ENCODE results near the gene RARB.

RARB gene

DNA sequence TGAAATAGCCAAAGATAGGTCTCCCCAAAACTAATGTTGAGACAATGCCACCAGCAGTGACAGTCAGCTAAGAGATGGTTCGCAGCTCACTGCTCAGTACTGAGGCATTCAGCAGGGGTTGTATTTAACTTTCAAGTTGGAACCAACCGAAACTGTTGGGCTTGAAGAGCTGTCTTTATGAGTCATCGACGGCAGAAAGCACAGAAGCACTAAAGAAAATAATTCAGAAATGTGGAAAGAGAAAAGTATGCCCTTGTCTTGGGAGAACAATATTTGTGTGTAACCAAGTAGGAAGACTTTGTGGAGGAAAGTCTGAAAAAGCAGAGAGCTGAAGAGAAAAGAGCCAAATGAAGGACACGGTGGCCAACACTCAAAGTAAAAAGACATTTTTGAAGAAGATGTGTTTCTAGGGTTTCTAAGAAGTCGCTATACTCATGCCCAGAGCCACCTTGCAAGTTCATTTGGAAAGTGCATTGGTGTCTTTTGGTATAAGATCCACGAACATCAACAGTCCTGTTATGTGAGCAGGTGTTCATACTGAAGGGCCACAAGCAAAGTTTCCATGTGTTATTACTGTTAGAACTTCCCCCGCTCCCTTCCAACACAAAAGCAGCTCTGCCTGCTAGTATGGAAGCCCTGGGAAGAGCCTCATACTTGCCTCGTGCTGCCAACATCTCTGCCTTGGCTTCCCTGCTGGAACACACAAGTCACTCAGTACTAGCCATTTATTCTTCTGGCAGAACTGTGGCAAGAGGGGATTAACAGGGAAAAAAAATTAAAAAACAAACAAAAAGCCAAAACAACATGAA lies 4.1 kb upstream of the RARB start:
- DNase-seq: no peak

DNA sequence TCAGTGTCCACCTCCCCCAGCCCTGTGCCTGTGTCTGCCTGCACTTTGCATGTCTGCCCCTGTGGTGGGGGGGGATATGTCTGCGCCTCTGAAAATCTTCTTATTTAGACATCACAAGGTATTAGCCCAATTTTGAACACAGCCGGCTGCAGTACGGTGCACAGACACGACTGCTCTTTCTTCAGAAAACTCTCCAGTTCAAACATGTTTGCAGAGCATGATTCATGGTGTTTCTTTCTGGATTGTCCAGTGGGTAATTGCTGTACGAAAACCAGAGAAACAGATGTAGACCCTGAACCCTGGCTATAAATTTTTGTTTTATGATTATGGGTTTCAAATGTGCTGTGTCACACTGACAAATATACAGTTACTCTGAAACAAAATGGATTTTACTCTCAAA lies 3.4 kb upstream of the RARB start:
- DNase-seq: no peak

DNA sequence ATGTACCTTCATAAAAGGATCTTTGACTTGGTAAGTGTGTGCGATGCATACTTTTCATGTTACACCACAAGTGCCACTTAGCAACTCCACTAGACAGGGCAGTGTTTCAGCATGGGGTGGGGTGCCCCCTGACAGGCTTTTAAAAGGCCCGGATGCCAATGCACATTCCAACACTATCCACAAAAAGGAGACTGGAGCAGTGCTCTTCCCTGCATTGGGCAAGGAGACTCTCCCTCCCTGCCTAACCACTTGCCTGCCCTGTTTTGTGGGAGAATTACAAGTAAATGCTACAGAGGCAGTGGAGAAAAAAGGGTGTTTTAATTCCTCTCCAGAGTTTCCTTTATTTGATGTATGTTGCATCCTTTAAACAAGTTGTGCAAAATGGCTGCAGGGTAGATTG lies 1.7 kb upstream of the RARB start:
- no peak for DNase-seq

DNA sequence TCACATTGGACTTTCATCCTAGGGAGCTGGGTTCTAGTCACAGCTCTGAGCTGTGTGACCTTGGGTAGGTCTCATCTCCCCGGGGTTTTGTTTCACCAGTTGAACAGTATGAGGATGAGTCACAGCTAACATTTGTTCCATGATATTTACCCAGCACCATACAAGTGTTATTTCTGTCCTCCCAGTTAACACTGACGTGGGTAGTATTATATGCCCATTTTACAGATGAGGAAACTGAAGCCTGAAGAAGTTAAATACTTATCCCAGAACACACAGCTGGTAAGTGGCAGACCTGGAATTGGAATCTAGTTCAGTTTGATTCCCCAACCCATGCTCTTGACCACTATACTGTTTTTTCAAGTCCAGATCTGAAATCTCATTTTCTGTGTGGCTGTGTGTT lies 908 bp upstream of the RARB start:
- no peak for DNase-seq

DNA sequence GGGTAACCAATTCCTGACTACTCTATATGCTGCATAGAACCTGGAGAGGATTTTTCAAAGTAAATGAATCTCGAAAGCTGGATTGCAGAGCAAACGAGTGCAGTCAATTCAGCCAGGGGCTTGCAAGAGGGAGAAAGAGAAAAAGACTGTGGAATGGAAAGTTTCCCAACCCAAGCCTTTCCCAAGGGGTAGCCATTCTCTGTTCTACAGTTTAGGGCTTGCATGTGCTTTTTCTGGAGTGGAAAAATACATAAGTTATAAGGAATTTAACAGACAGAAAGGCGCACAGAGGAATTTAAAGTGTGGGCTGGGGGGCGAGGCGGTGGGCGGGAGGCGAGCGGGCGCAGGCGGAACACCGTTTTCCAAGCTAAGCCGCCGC lies 511 bp upstream of the RARB start:
- DNase-seq: no peak

DNA sequence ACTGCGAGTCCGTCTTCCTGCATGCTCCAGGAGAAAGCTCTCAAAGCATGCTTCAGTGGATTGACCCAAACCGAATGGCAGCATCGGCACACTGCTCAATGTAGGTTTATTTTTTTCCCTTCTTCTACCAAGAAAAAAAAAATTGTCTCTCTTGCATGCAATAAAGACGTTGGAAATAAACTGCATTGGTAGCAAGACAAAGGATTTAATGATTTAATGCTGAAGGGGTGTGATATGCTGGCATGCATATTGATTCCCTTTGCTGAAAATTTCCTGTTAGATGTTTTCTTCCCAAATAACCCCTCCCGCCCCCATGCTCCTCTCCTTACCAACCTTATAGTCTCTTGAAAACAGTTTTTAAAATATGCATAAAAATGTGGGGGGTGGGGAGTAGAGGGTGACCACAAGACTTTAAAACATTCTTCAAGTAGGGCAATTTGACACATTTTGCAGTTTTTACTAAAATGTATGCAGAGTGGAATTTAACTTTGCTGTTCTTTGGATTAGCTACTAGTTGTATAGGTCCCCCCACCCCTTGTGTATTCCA lies 799 bp downstream of the RARB start:
- no peak for DNase-seq

DNA sequence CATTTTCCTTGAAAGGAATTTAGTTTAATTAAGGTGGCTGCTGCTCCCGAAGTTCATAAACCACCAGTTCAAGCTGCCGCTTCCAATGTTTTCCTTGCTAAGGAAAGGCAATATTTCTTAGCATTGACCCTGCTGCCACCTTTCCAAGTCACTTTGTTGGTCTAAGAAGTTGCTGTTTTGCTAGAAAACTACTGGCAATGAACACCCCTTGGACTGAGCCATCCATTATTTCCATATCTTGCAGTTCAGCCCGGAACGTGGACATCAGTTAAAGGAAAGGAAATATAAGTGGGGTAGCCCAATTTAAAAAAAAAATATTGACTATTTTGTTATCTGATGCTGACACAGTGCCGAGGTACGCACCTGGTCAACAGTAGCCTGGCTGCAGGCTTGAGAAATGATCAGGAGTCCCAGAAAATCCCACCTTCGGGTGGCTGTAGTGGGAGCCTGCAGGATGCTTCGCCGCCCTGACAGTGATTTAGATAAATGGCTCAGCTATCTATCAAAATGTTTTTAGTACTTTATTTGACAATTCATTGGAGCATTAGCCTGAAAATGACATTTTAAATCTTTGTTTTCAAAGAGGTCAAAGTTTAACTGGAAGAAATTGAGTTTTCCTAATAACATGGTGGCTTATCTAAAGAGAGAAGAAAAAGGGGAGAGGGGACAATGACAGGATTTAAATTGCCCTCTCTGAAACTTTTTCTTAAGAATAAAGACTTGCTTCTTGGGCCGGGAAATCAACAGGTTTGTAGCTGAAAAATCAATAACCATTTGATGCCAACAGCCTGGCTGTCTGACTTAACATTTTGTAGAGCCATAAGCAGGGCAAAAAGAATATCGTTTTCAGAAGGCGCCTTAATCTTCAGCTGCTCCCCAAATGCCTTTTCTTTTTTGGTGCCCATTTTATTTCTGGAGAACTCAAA lies 1.6 kb downstream of the RARB start:
- DNase-seq: no peak

DNA sequence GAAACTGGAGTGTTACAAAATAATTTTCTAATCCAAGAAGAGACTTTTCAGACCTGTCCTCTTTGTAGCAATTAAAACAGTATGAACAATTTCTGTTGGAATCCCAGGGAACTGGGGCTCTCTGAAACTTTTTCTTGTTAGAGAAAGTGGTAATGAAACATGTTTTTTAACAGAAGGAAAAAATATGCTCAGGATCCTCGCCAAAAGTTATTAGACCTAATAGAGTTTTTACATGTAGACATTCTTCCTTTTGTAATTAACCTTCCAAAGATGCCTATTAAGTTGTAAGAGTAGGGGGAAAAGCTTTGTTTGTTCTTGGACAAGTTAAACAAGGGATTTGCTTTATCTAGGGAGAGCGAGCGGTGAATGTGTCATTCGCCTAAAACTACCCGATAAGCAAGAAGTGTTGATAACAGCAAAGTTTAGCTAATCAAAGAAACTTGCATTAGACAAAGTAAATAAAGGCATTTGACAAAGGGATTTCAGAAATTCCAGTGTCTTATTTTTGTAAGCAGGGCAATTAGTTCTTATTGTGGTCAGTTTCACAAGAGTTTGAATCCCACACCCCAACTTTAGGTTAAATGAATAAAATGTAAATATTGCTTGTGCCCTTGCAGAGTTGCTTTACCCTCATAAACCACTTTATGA lies 2.3 kb downstream of the RARB start:
- no peak for DNase-seq

DNA sequence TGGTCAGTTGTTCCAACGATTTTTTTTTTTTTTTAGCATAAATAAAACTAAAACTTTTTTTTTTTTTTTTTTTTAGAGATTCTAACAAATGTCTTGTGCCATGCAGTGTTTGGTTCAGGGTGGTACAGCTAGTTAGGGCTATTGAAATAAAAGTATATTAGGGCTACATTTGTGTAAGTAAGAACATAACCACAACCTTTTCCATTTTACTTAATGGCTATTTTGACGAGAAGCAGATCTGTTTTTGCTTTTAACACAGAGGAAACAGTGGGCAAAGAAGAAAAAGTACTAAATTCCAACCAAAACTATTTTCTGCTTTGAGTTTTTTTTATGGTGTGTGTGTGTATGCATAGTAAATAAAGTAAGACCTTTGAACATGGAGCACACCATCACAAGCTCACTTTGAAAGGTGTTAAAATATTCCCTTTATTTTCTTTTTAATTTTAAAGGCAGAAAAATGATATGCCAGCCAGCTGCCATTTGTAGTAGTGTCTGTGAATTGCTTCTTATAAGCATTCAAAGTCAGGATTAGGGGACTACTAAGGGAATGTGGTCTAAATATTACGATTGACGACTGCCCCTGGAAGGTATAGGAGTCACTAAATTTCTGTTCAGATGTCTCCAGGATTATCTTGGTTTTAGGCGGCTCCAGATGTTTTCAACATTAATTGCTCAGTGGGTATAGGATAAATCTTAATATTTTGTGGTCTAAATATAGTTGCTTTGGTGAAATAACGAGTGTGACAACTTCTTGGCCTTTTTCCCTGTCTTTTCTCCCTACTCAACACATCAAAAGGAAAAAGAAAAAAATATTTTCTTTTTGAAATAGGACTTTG lies 3.1 kb downstream of the RARB start:
- DNase-seq: no peak

DNA sequence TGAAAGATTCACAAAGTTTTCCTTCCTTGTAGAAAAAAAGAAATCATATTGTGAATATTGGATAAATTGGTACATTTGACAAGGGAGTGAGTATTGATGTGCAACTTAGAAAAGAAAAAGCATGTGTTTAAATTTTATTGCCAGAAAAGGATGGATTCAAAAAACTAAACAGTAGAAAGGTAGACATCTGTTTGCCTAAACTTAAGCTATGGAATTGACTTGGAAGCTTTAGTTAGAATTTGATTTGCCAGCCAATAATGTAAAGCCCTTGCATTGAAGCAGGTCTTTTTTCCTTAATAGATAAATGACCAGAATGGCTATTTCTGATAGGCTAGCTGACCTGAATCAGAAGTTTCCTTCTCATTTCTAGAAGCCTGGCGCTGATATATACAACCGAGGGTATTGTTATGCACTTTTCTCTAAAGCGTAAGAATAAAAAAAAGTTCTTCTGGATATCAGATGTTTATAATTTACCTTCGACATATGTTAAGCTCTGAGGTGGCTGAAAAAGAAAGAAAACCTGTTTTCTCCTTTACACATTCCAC lies 4.2 kb downstream of the RARB start:
- no peak for DNase-seq

DNA sequence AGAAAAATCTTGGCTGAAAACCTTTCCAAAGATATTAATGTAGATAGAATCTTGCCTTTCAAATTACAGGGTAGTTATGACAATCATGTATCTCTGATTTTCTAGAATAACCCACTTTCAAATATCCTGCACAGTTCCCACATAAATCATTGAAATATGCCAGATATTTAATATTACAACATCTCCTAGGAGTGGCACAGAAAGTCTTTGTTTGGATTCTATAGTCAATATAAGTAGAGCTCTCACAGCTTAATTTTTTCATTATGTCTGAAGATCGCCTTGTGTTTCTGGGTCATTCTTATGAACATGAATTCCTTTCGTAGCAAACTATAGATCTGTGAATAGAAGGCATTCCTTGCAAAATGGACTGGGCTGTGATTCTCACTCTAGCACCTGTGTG lies 5.0 kb downstream of the RARB start:
- DNase-seq: no peak

DNA sequence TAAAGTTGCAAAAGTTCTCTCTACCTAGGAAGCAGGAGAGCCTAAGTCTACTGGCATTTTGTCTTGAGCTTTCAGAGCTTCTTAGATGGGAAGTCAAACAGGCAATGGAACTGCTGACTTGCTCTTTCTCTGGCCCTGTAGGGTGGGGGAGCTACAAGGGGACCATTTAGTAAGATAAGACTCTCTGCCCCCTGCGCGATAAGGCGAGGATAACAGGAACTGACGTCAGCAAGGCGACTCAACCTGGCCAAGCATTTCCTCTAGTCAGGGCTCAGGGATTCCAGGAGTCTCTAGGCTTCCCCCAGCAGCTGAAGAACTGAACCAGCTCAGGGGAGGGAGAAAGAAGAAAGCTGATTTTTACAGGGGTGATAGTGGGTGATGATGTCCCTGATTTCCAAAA lies 5.8 kb downstream of the RARB start:
- DNase-seq: no peak

DNA sequence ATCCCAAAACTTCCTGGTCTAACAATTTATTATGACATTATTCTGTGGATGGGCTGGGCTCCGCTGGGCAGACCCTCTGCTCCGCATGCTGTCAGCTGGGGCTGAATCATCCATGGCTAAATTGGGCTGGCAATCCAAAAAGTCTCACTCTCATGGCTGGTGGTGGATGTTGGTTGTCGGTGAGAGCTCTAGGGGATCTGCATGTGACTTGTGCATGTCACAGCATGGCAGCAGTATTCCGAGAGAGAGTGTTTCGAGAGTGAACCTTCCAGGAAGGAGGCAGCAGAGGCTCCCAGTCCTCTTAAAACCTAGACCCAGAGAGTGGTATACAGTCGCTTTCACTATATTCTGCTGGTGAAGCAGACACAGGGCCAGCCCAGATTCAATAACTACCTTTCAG lies 9.9 kb downstream of the RARB start:
- DNase-seq: no peak

DNA sequence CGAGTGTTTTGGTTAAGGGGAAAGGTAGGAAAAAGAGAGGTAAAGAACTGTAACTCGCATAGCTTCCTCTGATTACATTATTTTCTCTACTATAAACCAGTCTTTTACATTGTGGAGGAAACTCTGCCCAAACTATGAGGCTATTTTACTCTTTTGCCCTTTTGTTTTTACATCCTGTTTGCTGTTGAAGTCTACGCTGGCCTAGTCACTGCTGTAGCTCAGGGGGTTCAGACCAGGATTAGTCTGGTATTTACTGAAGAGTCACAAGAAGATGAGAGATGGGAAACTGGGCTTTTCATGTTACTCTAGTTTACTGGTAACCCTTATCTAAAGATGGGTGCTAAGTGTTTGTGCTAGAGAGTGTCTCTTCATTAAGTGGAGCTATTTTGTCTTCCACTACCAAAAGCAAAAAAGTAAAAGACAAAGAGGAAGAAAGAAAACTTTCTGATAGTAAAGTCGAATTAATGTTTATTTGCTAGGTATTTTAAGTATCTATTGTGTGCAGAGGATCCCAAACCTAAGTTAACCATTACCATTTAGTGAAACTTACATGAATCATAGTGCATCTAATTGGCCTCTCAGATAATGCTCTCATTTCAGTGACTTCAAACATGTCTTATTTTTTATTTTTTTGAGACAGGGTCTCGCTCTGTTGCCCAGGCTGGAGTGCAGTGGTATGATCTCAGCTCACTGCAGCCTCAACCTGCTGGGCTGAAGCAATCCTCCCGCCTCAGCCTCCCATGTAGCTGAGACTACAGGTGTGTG lies 10.9 kb downstream of the RARB start:
- no peak for DNase-seq

DNA sequence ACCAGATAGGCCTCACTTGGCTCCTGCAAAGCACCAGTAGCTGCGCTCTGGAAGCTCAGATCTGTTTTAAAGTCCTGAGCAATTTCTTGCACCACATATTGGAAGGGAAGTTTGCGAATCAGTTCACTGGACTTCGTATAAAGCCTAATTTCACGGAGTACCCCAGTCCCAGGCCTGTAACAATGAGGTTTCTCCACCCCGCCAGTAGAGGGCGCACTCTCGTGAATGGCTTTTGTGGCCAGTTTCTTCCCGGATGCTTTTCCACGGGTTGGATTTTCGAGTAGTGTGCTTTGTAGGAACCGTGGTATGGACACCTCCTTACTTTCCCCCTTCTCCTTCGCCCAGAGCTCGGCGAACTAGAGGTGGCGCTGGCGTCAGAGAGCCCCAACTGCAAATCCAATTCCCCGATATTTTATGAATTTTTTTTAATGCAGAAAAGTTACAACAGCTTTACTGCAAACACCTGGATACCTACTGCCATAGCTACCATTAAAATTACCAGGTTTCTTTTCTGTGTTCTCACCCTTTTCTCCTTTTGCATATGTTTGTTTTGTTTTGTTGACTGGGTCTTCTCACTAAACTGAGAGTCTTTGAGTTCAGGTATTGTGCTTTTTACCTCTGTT lies 13.3 kb downstream of the RARB start:
- peak; percentile 17 for DNase-seq

DNA sequence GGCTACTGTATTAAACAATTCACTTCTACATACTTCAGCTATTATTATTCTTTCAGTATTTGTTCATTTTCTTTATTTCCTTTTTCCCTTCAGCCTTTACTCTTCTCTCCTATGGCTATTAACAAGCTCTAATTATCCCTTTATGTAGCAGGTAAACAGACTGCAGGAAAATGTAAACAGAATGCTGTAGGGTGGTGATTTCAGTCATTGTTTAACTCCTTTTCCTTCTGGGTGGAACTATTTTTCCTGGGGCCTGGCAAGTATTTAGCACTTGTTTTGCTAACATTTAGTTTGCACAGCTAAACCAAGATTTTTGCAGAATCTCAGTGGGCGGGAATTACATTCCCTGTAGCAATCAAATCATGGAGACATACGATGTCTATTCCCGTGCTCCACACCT lies 14.4 kb downstream of the RARB start:
- DNase-seq: no peak

DNA sequence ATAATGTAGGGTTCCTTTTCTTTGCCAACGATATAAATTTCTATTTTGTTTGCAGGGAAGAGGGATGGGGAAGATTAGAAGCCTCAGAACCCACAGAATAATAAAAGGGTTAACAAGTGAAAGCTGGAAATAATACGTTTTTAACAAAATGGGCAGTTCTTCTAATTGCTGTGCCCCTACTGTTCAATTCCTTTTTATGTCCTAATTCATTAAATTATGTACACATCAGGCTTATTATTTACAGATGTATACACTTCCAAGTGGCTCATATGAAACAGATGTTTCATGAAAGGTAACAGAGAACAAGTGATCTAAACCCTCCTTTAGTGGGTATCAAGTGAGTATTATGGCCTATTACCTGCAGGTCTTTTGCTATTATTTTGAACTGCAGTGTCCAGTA lies 16.2 kb downstream of the RARB start:
- no peak for DNase-seq

DNA sequence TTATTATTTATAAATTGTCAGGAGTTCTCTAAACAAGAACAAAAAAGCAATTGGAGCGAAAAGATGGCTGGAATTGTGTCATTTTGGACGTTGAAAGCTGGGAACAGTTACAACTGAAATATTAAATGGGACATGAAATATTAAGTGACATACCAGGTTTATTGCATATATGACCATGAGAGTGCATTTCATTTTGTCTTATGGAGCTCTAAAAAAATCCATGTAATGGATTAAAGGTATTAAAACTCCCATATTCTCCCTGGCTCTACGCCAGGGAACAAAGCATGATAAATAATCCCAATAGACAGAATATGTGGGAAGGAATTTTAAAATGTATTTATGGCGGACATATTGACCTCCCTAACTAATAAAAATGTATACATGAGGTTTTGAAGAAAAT lies 17.7 kb downstream of the RARB start:
- no peak for DNase-seq

DNA sequence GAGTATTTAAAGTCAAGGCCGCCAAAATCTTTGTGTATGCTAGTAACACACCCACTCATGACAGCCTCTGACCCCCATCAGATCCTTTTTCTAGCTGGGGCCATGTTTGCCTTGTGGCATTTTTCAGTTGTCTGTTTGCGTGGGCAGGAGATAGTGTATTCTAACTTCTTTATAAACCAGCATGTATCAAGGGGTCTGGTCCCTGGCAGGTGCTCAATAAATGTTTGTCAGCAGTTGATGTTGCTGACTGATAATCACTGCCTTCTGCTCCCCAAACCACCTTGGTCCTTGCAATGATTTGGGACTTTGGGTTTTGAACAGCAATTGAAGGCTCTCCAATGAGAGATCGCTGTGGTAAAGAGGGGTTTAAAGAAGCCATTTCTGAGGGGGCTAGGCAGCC lies 19.2 kb downstream of the RARB start:
- DNase-seq: no peak

DNA sequence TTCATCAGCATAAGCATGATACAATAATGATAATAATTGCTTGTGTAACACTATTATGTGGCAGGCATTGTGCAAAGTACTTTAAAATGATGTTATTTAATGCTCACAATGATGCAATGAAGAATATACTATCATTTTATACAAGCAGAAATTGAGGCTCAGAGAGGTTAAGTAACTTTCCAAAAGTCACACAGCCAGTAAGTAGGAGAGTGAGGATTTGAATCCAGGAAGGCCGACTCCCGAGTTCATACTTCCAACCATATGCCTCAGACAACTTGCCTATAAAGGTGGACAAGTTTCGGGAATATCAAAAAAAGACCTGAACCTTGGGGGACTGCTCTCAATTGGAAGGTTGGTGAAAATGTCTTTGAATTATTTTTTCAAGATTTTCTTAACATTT lies 19.9 kb downstream of the RARB start:
- no peak for DNase-seq
